AG10803 (cell line): Measurements from ENCODE around the gene USP17L13.
"Not testable (repeated sequence)": the region's sequence is repeated elsewhere in the genome, so short reads cannot be mapped to it uniquely, and the experiment has no call there.

Experiments used
- DNase-seq: peaks from one replicate; pipeline ENCODE4 v3.0.0; 2010; ENCODE audit warnings: low read depth
- H3K4me3 ChIP-seq: 2 replicates; pipeline ENCODE4 v1.5.1; 2011; ENCODE audit warnings: mild to moderate bottlenecking, low read length, control low read depth

Gene USP17L13, protein sequence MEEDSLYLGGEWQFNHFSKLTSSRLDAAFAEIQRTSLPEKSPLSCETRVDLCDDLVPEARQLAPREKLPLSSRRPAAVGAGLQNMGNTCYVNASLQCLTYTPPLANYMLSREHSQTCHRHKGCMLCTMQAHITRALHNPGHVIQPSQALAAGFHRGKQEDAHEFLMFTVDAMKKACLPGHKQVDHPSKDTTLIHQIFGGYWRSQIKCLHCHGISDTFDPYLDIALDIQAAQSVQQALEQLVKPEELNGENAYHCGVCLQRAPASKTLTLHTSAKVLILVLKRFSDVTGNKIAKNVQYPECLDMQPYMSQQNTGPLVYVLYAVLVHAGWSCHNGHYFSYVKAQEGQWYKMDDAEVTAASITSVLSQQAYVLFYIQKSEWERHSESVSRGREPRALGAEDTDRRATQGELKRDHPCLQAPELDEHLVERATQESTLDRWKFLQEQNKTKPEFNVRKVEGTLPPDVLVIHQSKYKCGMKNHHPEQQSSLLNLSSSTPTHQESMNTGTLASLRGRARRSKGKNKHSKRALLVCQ

DNA sequence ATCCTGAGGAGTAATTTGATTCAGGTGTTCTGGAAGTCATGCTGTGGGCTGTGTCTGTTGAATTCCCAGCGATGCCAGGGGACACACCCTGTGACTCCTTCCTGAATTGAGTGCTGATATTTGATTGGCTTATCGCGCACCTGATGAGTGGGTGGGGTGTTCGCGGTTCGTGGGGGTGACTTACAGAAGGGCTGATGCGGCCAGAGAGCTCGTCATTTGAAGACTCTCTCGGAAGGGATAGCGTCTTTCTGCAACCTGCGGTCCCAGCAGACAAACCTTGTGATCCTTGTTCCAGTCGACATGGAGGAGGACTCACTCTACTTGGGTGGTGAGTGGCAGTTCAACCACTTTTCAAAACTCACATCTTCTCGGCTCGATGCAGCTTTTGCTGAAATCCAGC, at the start of gene USP17L13:
USP17L13 (plus strand) TSS at position 301 of the 400 bp plus-strand sequence; CDS start at position 301, 0 bp downstream.
- DNase-seq, H3K4me3 ChIP-seq: not testable (repeated sequence)

DNA sequence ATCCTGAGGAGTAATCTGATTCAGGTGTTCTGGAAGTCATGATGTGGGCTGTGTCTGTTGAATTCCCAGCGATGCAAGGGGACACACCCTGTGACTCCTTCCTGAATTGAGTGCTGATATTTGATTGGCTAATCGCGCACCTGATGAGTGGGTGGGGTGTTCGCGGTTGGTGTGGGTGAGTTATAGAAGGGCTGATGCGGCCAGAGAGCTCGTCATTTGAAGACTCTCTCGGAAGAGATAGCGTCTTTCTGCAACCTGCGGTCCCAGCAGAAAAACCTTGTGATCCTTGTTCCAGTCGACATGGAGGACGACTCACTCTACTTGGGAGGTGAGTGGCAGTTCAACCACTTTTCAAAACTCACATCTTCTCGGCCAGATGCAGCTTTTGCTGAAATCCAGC, 14.3 kb upstream of the USP17L13 start, which contains the start of gene USP17L10:
USP17L10 (plus strand) TSS at position 301 of the 400 bp plus-strand sequence; CDS start at position 301, 0 bp downstream.
- DNase-seq: not testable (repeated sequence)

DNA sequence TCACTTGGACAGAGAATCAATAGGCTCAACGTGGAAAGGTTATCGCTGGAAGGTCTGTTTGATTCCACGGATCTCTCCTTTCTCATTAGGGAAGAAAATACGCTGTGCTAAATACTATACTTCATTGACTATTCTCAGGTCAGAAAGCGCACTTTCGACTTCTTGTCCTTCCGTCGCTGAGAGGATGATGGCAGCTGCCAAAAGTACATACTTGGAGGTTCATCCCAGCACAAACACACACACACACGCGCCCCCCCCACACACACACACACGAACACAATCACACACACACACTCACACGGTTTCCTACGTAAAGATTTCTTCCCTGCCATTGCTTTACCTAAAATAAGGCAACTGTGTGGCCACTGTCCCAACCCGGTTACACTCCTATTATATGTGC, 10.0 kb upstream of the USP17L13 start:
- DNase-seq, H3K4me3 ChIP-seq: not testable (repeated sequence)

More for the DNA sequence above, 14.3 kb upstream of the USP17L13 start, which contains the start of gene USP17L10:
- H3K4me3 ChIP-seq: not testable (repeated sequence)

DNA sequence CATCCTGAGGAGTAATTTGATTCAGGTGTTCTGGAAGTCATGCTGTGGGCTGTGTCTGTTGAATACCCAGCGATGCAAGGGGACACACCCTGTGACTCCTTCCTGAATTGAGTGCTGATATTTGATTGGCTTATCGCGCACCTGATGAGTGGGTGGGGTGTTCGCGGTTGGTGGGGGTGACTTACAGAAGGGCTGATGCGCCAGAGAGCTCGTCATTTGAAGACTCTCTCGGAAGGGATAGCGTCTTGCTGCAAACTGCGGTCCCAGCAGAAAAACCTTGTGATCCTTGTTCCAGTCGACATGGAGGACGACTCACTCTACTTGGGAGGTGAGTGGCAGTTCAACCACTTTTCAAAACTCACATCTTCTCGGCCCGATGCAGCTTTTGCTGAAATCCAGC, 9.6 kb upstream of the USP17L13 start, which contains the start of gene USP17L11:
USP17L11 (plus strand) TSS at position 301 of the 400 bp plus-strand sequence; CDS start at position 301, 0 bp downstream.
- H3K4me3 ChIP-seq: not testable (repeated sequence)

DNA sequence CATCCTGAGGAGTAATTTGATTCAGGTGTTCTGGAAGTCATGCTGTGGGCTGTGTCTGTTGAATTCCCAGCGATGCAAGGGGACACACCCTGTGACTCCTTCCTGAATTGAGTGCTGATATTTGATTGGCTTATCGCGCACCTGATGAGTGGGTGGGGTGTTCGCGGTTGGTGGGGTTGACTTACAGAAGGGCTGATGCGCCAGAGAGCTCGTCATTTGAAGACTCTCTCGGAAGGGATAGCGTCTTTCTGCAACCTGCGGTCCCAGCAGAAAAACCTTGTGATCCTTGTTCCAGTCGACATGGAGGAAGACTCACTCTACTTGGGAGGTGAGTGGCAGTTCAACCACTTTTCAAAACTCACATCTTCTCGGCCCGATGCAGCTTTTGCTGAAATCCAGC, 4.8 kb upstream of the USP17L13 start, which contains the start of gene USP17L12:
USP17L12 (plus strand) TSS at position 301 of the 400 bp plus-strand sequence; CDS start at position 301, 0 bp downstream.
- not testable (repeated sequence) for H3K4me3 ChIP-seq, DNase-seq

More for the DNA sequence above, 9.6 kb upstream of the USP17L13 start, which contains the start of gene USP17L11:
- DNase-seq: not testable (repeated sequence)

DNA sequence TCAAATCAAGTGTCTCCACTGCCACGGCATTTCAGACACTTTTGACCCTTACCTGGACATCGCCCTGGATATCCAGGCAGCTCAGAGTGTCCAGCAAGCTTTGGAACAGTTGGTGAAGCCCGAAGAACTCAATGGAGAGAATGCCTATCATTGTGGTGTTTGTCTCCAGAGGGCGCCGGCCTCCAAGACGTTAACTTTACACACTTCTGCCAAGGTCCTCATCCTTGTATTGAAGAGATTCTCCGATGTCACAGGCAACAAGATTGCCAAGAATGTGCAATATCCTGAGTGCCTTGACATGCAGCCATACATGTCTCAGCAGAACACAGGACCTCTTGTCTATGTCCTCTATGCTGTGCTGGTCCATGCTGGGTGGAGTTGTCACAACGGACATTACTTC, 5.6 kb downstream of the USP17L13 start:
- DNase-seq, H3K4me3 ChIP-seq: not testable (repeated sequence)

DNA sequence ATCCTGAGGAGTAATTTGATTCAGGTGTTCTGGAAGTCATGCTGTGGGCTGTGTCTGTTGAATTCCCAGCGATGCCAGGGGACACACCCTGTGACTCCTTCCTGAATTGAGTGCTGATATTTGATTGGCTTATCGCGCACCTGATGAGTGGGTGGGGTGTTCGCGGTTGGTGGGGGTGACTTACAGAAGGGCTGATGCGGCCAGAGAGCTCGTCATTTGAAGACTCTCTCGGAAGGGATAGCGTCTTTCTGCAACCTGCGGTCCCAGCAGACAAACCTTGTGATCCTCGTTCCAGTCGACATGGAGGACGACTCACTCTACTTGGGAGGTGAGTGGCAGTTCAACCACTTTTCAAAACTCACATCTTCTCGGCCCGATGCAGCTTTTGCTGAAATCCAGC, 9.4 kb downstream of the USP17L13 start, which contains the start of gene USP17L15:
USP17L15 (plus strand) TSS at position 301 of the 400 bp plus-strand sequence; CDS start at position 301, 0 bp downstream.
- DNase-seq, H3K4me3 ChIP-seq: not testable (repeated sequence)

DNA sequence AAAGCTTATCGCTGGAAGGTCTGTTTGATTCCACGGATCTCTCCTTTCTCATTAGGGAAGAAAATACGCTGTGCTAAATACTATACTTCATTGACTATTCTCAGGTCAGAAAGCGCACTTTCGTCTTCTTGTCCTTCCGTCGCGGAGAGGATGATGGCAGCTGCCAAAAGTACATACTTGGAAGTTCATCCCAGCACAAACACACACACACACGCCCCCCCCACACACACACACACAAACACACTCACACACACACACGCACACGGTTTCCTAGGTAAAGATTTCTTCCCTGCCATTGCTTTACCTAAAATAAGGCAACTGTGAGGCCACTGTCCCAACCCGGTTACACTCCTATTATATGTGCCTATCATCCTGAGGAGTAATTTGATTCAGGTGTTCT, 13.8 kb downstream of the USP17L13 start:
- DNase-seq: peak; percentile 1
- not testable (repeated sequence) for H3K4me3 ChIP-seq

DNA sequence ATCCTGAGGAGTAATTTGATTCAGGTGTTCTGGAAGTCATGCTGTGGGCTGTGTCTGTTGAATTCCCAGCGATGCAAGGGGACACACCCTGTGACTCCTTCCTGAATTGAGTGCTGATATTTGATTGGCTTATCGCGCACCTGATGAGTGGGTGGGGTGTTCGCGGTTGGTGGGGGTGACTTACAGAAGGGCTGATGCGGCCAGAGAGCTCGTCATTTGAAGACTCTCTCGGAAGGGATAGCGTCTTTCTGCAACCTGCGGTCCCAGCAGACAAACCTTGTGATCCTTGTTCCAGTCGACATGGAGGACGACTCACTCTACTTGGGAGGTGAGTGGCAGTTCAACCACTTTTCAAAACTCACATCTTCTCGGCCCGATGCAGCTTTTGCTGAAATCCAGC, 18.9 kb downstream of the USP17L13 start, which contains the start of gene USP17L17:
USP17L17 (plus strand) TSS at position 301 of the 400 bp plus-strand sequence; CDS start at position 301, 0 bp downstream.
- DNase-seq: not testable (repeated sequence)

DNA sequence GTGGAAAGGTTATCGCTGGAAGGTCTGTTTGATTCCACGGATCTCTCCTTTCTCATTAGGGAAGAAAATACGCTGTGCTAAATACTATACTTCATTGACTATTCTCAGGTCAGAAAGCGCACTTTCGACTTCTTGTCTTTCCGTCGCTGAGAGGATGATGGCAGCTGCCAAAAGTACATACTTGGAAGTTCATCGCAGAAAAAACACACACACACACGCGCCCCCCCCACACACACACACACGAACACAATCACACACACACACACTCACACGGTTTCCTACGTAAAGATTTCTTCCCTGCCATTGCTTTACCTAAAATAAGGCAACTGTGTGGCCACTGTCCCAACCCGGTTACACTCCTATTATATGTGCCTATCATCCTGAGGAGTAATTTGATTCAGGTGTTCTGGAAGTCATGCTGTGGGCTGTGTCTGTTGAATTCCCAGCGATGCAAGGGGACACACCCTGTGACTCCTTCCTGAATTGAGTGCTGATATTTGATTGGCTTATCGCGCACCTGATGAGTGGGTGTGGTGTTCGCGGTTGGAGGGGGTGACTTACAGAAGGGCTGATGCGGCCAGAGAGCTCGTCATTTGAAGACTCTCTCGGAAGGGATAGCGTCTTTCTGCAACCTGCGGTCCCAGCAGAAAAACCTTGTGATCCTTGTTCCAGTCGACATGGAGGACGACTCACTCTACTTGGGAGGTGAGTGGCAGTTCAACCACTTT, 23.4 kb downstream of the USP17L13 start, which contains the start of gene USP17L18:
USP17L18 (plus strand) TSS at position 678 of the 728 bp plus-strand sequence; CDS start at position 678, 0 bp downstream.
- not testable (repeated sequence) for DNase-seq, H3K4me3 ChIP-seq

More for the DNA sequence above, 18.9 kb downstream of the USP17L13 start, which contains the start of gene USP17L17:
- H3K4me3 ChIP-seq: not testable (repeated sequence)

DNA sequence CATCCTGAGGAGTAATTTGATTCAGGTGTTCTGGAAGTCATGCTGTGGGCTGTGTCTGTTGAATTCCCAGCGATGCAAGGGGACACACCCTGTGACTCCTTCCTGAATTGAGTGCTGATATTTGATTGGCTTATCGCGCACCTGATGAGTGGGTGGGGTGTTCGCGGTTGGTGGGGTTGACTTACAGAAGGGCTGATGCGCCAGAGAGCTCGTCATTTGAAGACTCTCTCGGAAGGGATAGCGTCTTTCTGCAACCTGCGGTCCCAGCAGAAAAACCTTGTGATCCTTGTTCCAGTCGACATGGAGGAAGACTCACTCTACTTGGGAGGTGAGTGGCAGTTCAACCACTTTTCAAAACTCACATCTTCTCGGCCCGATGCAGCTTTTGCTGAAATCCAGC, 28.4 kb downstream of the USP17L13 start, which contains the start of gene USP17L19:
USP17L19 (plus strand) TSS at position 301 of the 400 bp plus-strand sequence; CDS start at position 301, 0 bp downstream.
- not testable (repeated sequence) for H3K4me3 ChIP-seq, DNase-seq

DNA sequence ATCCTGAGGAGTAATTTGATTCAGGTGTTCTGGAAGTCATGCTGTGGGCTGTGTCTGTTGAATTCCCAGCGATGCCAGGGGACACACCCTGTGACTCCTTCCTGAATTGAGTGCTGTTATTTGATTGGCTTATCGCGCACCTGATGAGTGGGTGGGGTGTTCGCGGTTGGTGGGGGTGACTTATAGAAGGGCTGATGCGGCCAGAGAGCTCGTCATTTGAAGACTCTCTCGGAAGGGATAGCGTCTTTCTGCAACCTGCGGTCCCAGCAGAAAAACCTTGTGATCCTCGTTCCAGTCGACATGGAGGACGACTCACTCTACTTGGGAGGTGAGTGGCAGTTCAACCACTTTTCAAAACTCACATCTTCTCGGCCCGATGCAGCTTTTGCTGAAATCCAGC, 33.1 kb downstream of the USP17L13 start, which contains the start of gene USP17L20:
USP17L20 (plus strand) TSS at position 301 of the 400 bp plus-strand sequence; CDS start at position 301, 0 bp downstream.
- not testable (repeated sequence) for DNase-seq, H3K4me3 ChIP-seq

DNA sequence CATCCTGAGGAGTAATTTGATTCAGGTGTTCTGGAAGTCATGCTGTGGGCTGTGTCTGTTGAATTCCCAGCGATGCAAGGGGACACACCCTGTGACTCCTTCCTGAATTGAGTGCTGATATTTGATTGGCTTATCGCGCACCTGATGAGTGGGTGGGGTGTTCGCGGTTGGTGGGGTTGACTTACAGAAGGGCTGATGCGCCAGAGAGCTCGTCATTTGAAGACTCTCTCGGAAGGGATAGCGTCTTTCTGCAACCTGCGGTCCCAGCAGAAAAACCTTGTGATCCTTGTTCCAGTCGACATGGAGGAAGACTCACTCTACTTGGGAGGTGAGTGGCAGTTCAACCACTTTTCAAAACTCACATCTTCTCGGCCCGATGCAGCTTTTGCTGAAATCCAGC, 37.9 kb downstream of the USP17L13 start, which contains the start of gene USP17L21:
USP17L21 (plus strand) TSS at position 301 of the 400 bp plus-strand sequence; CDS start at position 301, 0 bp downstream.
- not testable (repeated sequence) for DNase-seq, H3K4me3 ChIP-seq

DNA sequence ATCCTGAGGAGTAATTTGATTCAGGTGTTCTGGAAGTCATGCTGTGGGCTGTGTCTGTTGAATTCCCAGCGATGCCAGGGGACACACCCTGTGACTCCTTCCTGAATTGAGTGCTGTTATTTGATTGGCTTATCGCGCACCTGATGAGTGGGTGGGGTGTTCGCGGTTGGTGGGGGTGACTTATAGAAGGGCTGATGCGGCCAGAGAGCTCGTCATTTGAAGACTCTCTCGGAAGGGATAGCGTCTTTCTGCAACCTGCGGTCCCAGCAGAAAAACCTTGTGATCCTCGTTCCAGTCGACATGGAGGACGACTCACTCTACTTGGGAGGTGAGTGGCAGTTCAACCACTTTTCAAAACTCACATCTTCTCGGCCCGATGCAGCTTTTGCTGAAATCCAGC, 42.6 kb downstream of the USP17L13 start, which contains the start of gene USP17L22:
USP17L22 (plus strand) TSS at position 301 of the 400 bp plus-strand sequence; CDS start at position 301, 0 bp downstream.
- not testable (repeated sequence) for DNase-seq

DNA sequence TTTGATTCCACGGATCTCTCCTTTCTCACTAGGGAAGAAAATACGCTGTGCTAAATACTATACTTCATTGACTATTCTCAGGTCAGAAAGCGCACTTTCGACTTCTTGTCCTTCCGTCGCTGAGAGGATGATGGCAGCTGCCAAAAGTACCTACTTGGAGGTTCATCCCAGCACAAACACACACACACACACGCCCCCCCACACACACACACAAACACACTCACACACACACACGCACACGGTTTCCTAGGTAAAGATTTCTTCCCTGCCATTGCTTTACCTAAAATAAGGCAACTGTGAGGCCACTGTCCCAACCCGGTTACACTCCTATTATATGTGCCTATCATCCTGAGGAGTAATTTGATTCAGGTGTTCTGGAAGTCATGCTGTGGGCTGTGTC, 47.0 kb downstream of the USP17L13 start:
- H3K4me3 ChIP-seq, DNase-seq: not testable (repeated sequence)

More for the DNA sequence above, 42.6 kb downstream of the USP17L13 start, which contains the start of gene USP17L22:
- not testable (repeated sequence) for H3K4me3 ChIP-seq
